ENCODE data around the gene CLPTM1L.

DNA sequence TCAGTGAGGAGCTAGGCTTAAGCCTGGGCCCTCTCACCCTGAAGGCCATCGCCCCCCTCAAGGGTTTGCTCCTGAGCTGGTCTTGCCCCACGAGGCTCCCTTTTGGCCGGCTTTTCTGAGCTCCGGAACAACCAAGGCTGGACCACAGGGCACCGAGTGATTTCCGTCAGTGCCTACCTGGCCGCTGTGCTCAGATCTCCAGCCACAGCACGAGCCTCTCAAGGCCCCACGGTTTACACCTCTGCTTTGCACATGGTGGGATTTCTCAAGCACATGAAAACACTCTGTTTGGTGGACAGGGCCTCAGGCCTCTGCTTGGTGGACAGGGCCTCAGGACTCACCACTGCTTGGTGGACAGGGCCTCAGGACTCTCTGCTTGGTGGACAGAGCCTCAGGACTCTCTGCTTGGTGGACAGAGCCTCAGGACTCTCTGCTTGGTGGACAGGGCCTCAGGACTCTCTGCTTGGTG, 15.8 kb downstream of the CLPTM1L start:
- TF ChIP-seq CTCF (IDR thresholded peaks at IDR 0.05), result no peak
- no peak for TF ChIP-seq POLR2A (IDR thresholded peaks at IDR 0.05)

Data from breast epithelium (tissue), 3 donors.